Uterus (tissue), 4 donors: ENCODE results near the gene PDE3B. TPM values are rescaled to one million over a fixed set of nuclear protein-coding genes. Genes with fewer than 3 reads are reported as not detected.
"Not testable (repeated sequence)": the region's sequence is repeated elsewhere in the genome, so short reads cannot be mapped to it uniquely, and the experiment has no call there.

Experiments
- DNase-seq, 2 donors: peaks; one replicate each; pipeline ENCODE4 v3.0.0-alpha.2; 2019 to 2020
- H3K27ac ChIP-seq, 2 donors: fragments of 200-600 bp; sonication (generic); 1 replicate in 1 of 2; 2 replicates in 1 of 2; pipeline ENCODE4 v1.5.1; 2016 to 2018
- H3K27me3 ChIP-seq, 2 donors: fragments of 200-600 bp; sonication (generic); one replicate each; pipeline ENCODE4 v1.5.1; 2018 to 2019; ENCODE audit warnings: control low read depth in 1 of 2
- H3K36me3 ChIP-seq, 2 donors: fragments of 200-600 bp; sonication (generic); one replicate each; pipeline ENCODE4 v1.5.1; 2019; ENCODE audit warnings: control low read depth in 1 of 2
- H3K4me1 ChIP-seq, 2 donors: fragments of 200-600 bp; sonication (generic); one replicate each; pipeline ENCODE4 v1.5.1; 2018 to 2019; ENCODE audit warnings: control low read depth in 1 of 2
- H3K4me3 ChIP-seq, 2 donors: fragments of 200-600 bp; sonication (generic); 1 replicate in 1 of 2; 2 replicates in 1 of 2; pipeline ENCODE4 v1.5.1; 2018 to 2019; ENCODE audit warnings: mild to moderate bottlenecking in 1 of 2
- H3K9me3 ChIP-seq, 2 donors: fragments of 200-600 bp; sonication (generic); one replicate each; pipeline ENCODE4 v1.5.1; 2019; ENCODE audit warnings: control low read depth in 1 of 2
- POLR2A ChIP-seq, 2 donors: fragments of 450-650 bp; IDR thresholded peaks; one replicate each; pipeline ENCODE4 v1.6.1; 2016; ENCODE audit warnings: antibody characterized with exemption in 2 of 2, mild to moderate bottlenecking in 1 of 2, moderate library complexity in 1 of 2
- intact Hi-C: fragments of 100-400 bp; cut with DNase I; formaldehyde crosslinking; loops from one replicate; pipeline ENCODE4 v1.15.1; 2023; ENCODE audit warnings: low total_unique reads
- total RNA-seq, 4 donors: library from RNA; depleted of rRNA in 3 of 4; stranded (reverse); fragments of >200 nt in 3 of 4; gene quantifications; one replicate each; pipeline versions ENCODE4 v1.1.0 to v1.2.4, GENCODE V29; 2014 to 2023
- TF ChIP-seq, protein P1 (sequence below), 4 experiments: fragments of 200-600 bp in 2 of 4; fragments of 450-650 bp in 2 of 4; sonication (generic) in 2 of 4; IDR thresholded peaks; one replicate each; pipeline ENCODE4 v1.5.1; 2016 to 2019; ENCODE audit warnings: antibody characterized with exemption in 4 of 4, mild to moderate bottlenecking in 2 of 4, moderate library complexity in 1 of 4
- donor health status: DM: yes; HTN: yes; CAD: no.

PDE3B gene
- total RNA-seq, 4 donors from 2014 or later = 1.5 to 10.8 (median 3.9) TPM

DNA sequence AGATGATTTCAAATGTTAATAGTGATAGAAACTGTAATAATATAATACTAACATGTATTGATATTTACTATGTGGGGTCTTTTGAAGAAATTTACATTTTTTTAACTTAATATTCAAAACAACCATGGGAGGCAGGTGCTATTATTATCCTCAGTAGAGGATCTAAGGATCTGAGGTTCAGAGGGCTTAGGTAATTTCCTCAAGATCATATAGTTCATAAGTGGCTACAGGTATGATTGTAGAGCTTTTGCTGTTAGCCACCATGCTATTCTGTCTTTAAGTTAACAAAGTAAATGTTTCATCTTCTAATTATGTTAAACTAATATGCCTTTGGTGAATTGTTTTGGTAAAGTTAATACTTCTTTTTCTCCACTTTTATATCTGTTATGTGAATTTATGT is 83.6 kb downstream of the PDE3B start:
- no peak for DNase-seq
- no peak overlapping the region for H3K4me3 ChIP-seq
- intact Hi-C loops = no loop called here
- H3K4me1 ChIP-seq = no peaks in the 10 kb centered on the region
- no peaks in the 10 kb centered on the region for H3K36me3 ChIP-seq
- TF ChIP-seq POLR2A (IDR thresholded peaks at IDR 0.05) = no peak
- TF ChIP-seq, protein P1, sequence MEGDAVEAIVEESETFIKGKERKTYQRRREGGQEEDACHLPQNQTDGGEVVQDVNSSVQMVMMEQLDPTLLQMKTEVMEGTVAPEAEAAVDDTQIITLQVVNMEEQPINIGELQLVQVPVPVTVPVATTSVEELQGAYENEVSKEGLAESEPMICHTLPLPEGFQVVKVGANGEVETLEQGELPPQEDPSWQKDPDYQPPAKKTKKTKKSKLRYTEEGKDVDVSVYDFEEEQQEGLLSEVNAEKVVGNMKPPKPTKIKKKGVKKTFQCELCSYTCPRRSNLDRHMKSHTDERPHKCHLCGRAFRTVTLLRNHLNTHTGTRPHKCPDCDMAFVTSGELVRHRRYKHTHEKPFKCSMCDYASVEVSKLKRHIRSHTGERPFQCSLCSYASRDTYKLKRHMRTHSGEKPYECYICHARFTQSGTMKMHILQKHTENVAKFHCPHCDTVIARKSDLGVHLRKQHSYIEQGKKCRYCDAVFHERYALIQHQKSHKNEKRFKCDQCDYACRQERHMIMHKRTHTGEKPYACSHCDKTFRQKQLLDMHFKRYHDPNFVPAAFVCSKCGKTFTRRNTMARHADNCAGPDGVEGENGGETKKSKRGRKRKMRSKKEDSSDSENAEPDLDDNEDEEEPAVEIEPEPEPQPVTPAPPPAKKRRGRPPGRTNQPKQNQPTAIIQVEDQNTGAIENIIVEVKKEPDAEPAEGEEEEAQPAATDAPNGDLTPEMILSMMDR (IDR thresholded peaks at IDR 0.05) = no peak
- no peak overlapping the region for H3K27ac ChIP-seq
- no peaks in the 10 kb centered on the region for H3K9me3 ChIP-seq
- no peaks in the 10 kb centered on the region for H3K27me3 ChIP-seq

DNA sequence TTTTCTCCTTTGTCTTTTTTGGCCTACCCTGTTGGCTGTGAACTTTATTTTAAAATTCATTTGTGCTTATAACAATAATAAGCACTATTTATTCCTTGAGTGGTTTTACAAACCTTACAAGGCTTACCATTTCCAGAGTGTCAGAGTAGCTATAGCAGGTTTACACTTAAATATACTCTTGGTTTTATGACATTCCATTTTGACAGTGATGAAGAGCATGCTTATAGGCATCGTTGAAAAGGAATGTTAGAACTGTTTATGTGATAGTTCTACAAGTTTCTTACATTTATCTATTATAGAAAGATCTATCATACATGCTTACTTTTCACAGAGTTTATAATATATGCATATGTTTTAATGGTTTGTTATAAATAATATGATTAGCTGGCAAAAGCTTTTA is 84.1 kb downstream of the PDE3B start:
- no peak overlapping the region for H3K4me3 ChIP-seq
- DNase-seq = no peak
- H3K27ac ChIP-seq = no peak overlapping the region
- H3K4me1 ChIP-seq = no peaks in the 10 kb centered on the region
- H3K36me3 ChIP-seq = no peaks in the 10 kb centered on the region
- H3K9me3 ChIP-seq = no peaks in the 10 kb centered on the region
- intact Hi-C loops = no loop called here
- no peak for TF ChIP-seq POLR2A (IDR thresholded peaks at IDR 0.05)
- TF ChIP-seq, protein P1 (IDR thresholded peaks at IDR 0.05) = no peak
- H3K27me3 ChIP-seq = no peaks in the 10 kb centered on the region

DNA sequence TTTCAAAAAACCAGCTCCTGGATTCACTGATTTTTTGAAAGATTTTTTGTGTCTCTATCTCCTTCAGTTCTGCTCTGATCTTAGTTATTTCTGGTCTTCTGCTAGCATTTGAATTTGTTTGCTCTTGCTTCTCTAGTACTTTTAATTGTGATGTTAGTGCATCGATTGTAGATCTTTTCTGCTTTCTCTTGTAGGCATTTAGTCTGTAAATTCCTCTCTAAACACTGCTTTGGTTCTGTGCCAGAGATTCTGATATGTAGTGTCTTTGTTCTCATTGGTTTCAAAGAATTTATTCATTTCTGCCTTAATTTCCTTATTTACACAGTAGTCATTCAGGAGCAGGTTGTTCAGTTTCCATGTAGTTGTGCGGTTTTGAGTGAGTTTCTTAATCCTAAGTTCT is 96.9 kb downstream of the PDE3B start:
- DNase-seq, H3K4me3 ChIP-seq, H3K9me3 ChIP-seq, H3K4me1 ChIP-seq, H3K36me3 ChIP-seq, intact Hi-C loops, H3K27me3 ChIP-seq, H3K27ac ChIP-seq: not testable (repeated sequence)

DNA sequence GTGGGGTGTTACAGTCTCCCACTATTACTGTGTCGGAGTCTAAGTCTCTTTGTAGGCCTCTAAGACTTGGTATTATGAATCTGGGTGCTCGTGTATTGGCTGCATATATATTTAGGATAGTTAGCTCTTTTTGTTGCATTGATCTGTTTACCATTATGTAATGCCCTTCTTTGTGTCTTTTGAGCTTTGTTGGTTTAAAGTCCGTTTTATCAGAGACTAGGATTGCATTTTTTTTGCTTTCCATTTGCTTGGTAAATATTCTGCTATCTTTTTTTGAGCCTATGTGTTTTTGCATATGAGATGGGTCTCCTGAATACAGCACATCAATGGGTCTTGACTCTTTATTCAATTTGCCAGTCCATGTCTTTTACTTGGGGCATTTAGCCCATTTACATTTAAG is 97.6 kb downstream of the PDE3B start:
- Histone ChIP-seq H3K36me3 (no peaks in the 10 kb centered on the region), H3K9me3 (no peaks in the 10 kb centered on the region), H3K4me1 (no peaks in the 10 kb centered on the region), H3K4me3 (no peak overlapping the region), H3K27ac (no peak overlapping the region), H3K27me3 (no peaks in the 10 kb centered on the region)
- DNase-seq = no peak
- TF ChIP-seq, protein P1 (IDR thresholded peaks at IDR 0.05) = no peak
- no peak for TF ChIP-seq POLR2A (IDR thresholded peaks at IDR 0.05)
- intact Hi-C loops = no loop called here

- TF ChIP-seq, protein P1 (IDR thresholded peaks at IDR 0.05) = no peak
- no peak for TF ChIP-seq POLR2A (IDR thresholded peaks at IDR 0.05)
- Histone ChIP-seq H3K27ac (no peak overlapping the region), H3K36me3 (no peaks in the 10 kb centered on the region), H3K9me3 (no peaks in the 10 kb centered on the region), H3K4me1 (no peaks in the 10 kb centered on the region), H3K27me3 (no peaks in the 10 kb centered on the region), H3K4me3 (no peak overlapping the region)
- no peak for DNase-seq
- intact Hi-C loops = no loop called here
Observed at GRCh38 chr11:14742849-14743559, 99.4 kb downstream of the PDE3B start.

GRCh38 chr11:14743667-14744066 is 100.1 kb downstream of the PDE3B start:
- H3K4me3 ChIP-seq, H3K27ac ChIP-seq, H3K4me1 ChIP-seq, DNase-seq, H3K9me3 ChIP-seq, intact Hi-C loops, H3K36me3 ChIP-seq, H3K27me3 ChIP-seq: not testable (repeated sequence)
